Measurements from ENCODE around the gene CHRNA4.

- TF ChIP-seq EZH2 (IDR thresholded peaks at IDR 0.05; ENCODE audit: borderline replicate concordance, low read depth, low read length) (no peak), MAFK (IDR thresholded peaks at IDR 0.05; ENCODE audit: low read length) (no peak), BCOR (IDR thresholded peaks at IDR 0.05) (no peak), CTCF (IDR thresholded peaks at IDR 0.05 in 2 of 3, conservative IDR thresholded peaks at IDR 0.05 in 1 of 3; ENCODE audit: insufficient read depth in 2 of 3, low read depth in 1 of 3, low read length in 3 of 3) (no peak), CBX8 (IDR thresholded peaks at IDR 0.05; ENCODE audit: borderline replicate concordance, extremely low read depth, low read depth, low read length, poor library complexity, severe bottlenecking) (no peak), GTF3C2 (IDR thresholded peaks at IDR 0.05; ENCODE audit: borderline replicate concordance, extremely low read depth, insufficient read length) (no peak), PREB (CRISPR knock-in tag; IDR thresholded peaks at IDR 0.05) (no peak), SMAD3 (CRISPR knock-in tag; conservative IDR thresholded peaks at IDR 0.05) (no peak), SIN3A (IDR thresholded peaks at IDR 0.05; ENCODE audit: borderline replicate concordance in 2 of 2, control insufficient read depth in 1 of 2, low read depth in 2 of 2, low read length in 2 of 2) (no peak), RAD21 (CRISPR knock-in tag; conservative IDR thresholded peaks at IDR 0.05 in 1 of 2, IDR thresholded peaks at IDR 0.05 in 1 of 2) (no peak), POLR2A (conservative IDR thresholded peaks at IDR 0.05) (no peak), SMARCE1 (IDR thresholded peaks at IDR 0.05) (no peak), MEF2A (IDR thresholded peaks at IDR 0.05; ENCODE audit: control insufficient read depth, low read depth, low read length) (no peak)
Observed at GRCh38 chr20:63369724-63370617, 8.8 kb upstream of the CHRNA4 start.

Data from K562 (cell line).